GM18858 (cell line): ENCODE measurements around the gene GPRC5B.

Experiments
- ATAC-seq: cut with Tn5 transposase; IDR thresholded peaks from one replicate; pipeline ENCODE4 v1.9.1; 2021; ENCODE audit not compliant: unreplicated experiment

The GPRC5B gene

DNA sequence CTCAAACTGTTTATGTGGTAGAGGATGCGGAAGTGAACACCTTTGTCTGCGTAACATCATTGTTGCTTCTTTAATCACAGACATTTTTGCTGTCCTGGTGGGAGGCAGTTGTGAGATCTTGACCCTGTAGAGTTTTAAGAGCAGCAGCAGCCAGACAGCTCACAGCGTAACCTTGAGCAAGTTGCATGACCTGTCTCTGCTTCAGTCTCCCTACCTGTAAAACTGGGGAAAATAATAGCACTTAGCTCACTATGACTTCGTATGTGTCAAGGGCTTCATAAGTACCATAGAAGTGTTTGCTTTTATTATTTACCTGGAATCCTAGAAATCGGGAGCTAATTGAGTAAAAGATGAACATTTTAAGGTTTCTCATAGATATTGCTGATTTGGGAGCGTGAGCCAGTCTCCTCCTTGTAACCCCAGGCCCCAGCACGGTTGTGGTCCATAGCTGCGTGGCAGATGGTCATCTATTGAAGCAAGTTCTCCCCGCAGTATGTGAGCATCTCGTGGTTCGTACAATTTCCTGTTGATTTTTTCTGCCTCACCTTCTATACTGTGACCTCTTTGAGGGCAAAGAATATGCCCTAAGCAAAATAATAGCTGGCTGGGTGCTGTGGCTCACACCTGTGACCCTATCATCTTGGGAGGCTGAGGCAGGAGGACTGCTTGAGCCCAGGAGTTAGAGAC is 34.4 kb downstream of the GPRC5B start:
- no peak for ATAC-seq

DNA sequence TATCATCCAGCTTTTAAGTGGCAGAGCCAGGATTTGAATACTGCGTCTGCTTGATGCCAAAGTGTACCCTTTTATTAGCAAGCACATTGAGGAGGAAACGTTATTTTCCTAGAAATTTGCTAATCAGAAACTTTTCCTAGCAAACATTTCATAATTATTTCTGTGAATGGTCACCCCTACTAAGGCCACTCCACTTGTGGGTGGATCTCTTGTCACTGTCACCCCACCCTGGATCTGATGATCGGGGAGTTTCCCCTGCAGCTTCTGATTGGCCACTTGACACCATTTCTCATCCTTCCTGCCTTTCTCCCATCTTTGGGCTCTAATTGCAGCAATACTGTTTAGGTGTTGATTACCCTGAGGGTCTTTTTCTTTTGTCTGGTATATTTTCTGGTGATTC is 35.9 kb downstream of the GPRC5B start:
- no peak for ATAC-seq

DNA sequence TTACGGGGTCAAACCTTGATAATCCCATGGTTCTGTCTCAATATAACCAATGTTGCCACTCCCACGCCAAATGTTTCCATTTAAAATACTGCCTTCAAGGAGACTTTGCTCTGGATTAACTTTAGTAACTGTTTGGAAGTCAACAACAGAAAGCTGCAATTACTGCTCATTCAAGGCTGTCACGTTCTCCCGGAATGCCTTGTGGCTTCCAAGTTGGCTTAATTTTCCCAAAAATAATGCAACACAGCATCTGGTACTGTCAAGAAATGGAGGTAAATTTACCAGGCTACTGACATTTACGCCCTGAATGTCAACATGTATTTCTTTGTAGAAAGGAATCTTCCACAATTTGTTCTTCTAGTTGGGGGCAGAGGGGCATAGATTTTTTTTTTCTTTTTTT is 38.2 kb downstream of the GPRC5B start:
- no peak for ATAC-seq

DNA sequence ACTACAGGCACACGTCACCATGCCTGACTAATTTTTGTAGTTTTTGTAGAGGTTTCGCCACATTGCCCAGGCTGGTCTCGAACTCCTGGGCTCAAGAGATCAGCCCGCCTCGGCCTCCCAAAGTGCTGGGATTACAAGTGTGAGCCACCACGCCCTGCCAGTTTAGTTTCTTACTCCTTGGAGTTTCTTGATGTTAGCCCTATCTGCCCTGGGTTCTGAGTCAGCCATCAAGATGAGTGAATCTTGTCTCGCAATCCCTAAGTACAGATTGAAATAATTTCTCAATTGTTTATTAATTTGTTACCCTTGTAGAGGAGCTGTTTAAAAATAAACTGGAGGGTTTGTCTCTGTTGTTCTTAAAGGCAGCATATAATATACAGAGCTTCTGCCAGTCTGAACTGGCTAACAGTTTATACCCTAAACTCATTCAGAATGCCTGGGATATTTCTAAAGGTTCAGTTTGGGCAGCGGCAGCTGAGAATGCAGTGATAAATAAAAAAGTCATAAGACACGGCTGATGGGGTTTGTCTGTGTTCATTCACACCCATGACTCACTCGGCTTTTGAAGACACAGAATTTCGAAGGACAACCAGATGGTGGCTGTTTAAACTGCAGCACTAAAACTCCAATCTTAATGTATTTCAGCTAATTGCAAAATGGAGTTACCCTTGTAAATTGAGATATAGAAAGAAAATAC is 39.6 kb downstream of the GPRC5B start:
- ATAC-seq = no peak

DNA sequence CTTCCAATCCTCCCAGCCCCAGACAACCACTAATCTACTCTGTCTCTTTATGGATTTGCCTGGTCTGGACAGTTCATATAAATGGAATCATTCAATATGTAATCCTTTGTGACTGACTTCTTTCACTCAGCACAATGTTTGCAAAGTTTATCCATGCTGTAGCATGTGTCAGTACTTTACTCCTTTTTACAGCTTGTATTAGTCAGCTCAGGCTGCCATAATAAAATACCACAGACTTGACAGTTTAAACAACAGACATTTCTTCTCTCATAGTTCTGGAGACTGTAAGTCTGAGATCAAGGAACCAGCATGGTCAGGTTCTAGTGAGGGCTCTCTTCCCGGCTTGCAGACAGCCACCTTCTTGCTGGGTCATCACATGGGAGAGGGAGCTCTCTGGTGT is 41.3 kb downstream of the GPRC5B start:
- no peak for ATAC-seq

DNA sequence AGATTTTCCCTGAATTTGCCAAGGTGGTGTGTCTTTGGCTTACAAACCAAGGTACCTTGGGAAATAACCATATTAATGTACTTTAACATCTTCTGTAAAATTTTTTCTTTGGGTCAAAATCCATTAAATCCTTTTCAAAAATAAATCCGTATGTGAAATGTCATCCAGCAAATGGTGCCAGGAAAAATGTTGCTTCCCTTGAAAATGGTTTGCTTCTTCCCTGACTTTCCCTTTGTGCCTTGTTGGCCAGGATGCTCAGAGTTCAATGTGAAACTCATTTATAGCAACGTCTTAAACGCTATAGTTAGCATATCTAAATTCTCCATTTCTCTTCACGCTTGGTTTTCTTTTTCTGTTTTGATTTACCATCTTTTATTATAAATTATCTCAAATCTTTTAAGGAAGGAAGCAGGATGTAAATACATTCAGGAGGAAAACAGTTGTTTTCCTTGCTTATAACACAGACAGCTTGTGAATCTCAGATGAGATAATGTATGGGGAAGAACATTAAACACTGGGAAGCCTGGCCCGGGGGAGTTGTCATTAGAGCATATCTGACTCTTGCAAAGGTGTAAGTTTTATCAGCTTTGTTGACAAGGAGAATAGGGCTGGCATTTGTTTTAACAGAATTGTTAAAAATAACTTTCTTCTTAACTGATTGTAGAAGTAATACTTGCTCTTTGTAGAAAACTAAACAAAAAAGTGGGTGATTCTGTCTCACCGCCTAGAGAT is 42.1 kb downstream of the GPRC5B start:
- ATAC-seq = no peak

DNA sequence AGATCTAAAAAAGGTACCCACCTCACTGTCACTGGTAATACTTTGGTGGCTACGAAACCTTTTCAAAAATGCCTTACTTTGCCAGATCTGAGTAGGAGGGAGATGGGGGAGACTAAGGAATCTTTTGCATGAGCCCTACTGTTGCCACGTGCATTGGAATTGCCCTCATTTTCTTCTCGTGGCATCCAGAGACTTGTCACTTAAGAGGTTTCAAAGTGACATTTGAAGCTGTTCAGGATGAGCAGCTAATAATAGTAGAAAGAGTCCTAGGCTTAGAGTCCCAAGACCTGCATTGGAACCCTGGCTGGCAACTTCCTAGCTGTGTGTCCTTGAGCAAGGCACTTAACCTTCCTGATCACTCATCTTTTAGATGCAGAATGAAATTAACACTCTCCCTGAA is 43.5 kb downstream of the GPRC5B start:
- no peak for ATAC-seq

DNA sequence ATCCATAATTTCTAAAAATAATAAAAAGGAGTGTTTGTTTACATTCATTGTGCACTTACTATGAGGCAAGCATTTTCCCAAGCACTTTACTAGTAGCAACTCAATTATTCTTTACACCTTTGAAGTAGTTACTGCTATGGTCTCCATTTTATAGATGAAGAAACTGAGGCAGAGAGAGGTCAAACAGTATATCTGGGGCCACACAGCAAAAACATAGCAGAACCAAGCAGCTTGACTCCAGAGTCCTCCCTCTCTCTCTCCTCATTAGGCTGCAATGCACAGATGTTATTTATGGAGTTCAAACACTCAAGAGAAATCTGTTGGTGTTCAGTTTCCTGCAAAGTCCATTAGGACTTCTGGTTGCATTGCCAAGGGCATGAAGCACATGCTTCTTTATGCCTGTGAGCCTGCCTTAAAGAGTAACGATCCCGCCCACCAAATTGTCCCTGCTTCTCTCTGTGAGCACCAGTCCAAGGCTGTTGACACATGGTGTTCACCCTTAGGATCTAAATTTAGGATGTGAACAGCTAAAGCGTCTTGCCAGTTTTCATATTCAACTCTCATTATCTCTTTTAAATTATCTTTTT is 44.0 kb downstream of the GPRC5B start:
- ATAC-seq = no peak

DNA sequence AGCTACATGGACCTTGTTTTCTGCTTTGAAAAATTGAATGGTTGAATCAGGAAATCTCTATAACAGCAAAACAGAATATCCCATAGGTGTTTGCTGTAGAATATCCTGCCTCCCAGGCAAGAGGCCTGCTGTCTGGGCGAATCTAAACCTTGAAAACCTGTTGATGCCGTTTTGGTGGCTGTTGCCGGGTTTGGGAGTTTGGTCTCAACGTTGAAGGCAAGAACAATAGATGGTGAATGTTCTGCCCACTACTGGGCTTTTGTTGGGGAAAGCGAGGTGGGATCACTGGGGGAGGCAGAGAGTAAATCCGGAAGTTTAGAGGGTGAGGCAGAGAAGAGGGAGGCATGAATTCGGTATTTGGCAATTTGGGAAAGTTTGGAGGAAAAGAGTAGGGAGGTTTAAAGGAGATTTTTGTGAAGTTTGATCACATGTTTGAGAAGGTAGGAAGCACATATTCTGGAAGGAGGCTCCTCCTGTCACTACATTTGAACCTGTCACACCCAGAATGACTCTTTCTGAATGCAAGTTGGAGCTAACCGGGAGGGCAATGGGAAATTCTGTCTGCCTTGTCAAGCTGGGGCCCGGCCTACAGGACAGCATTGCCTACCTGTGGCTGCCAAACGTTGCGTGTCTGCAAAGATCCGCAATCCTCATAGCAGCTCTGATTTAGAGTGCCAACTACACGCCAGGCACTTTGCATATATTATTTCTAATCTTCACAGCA is 46.5 kb downstream of the GPRC5B start:
- ATAC-seq = no peak

DNA sequence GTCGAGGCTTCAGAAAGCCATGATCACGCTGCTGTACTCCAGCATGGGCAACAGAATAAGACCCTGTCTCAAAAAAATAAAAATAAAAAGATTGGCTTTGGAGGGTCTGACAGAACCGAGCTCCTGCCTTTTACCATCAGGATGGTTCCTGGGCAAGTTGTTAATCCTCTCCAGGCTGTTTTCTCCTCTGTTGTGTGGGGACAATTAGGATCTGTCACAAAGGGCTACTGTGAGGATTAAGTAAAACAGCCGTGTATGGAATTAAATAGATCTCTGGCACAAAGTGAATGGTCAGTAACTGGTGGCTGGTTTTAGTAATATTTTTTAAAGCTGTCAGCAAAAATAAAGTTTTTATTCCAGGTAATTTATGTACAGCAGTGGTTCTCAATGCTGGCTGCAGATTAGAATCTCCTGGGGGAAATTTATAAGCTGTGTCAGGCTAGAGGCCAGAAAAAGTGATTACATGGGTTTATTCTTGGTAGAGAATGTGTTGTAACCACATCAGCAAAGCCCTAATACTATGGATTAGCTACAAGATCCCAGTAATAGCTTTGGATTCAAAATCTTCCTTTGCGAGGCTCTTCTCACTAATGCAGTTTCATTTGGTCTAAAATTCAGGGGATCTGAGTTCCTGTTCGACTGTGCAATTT is 47.2 kb downstream of the GPRC5B start:
- ATAC-seq = no peak

DNA sequence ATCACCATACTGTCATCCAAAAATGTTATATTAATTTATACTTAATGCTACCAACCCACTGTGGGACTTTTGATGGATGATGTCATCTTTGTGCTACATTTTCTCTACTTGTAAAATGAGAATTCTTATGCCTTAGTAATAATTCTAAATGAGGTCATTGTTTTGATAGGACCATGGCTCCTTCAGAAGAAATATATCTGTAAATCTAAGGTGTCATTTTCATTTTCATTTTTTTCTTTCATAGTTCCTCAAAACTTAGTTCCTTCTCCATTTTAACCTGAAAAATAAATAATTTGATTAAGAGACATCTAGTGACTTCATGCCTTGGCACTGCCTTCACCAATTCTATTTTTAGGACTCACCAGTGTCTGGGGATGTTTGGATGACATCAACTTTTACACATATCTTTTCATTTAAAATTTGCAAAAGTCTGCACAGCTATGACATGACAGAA is 48.7 kb downstream of the GPRC5B start:
- no peak for ATAC-seq

DNA sequence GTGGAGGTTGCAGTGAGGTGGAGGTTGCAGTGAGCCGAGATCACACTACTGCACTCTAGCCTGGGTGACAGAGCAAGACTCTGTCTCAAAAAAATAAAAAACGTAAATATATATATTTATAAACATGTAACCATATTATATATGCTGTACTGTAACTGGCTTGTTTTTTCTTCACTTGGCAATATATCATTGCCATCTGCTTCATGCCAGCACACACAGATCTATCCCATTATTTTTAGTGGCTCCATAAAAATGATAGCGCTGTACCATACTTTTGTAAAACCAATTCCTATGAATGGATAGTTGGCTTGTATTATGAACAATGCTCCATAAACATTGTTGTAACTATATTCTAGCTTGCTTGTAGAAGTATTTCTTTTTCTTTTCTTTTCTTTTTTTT is 49.5 kb downstream of the GPRC5B start:
- no peak for ATAC-seq

DNA sequence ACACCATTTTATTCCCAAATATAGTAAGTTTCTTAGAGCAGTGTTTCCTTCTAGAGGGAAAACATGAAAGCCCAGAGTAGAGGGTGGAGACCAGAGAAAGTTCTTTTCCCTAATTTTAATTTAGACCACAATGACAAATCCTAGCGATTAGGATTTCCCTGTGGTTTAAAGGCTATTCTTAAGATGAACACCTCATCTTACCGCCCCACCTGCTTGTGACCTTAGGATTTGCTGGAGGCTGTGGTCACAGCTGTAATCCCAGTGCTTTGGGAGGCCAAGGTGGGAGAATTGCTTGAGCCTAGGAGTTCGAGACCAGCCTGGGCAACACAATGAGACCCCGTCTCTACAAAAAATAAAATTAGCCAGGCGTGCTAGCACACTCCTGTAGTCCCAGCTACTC is 51.1 kb downstream of the GPRC5B start:
- no peak for ATAC-seq

DNA sequence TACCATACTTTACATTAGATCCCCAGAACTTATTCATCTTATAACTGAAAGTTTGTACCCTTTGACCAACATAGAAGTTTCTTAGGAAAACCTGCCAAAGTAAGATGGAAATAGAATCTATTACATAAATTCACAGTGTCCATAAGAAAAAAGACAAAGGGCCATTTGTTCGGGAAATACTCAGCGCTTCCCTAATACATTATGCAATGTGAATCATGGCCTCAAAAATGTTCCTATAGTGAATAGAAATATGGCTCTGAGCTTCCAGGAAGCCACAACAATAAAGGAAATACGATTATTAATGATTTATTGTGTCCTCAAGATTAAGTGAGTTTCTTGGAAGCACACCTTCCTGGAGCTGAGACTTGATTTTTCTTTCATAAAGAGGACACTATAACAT is 51.5 kb downstream of the GPRC5B start:
- no peak for ATAC-seq

DNA sequence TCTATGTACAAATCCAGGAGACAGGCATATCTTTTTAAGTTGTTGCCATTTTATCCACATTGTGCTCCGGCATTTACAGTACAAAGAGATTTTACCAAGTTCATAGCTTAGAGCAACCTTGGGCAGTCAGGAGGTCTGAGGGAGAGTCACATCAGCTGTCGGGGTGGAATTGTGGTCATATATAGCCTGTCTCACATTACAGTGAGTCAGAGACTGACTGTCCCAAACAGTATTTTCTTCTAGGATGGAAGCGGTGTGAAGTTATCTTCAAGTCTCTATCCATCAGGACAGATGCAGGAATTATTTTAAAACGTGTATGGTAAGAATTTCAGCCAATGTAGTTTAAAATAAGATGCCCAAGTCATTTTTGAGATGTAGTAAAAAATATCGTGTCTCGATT is 53.0 kb downstream of the GPRC5B start:
- ATAC-seq = no peak

DNA sequence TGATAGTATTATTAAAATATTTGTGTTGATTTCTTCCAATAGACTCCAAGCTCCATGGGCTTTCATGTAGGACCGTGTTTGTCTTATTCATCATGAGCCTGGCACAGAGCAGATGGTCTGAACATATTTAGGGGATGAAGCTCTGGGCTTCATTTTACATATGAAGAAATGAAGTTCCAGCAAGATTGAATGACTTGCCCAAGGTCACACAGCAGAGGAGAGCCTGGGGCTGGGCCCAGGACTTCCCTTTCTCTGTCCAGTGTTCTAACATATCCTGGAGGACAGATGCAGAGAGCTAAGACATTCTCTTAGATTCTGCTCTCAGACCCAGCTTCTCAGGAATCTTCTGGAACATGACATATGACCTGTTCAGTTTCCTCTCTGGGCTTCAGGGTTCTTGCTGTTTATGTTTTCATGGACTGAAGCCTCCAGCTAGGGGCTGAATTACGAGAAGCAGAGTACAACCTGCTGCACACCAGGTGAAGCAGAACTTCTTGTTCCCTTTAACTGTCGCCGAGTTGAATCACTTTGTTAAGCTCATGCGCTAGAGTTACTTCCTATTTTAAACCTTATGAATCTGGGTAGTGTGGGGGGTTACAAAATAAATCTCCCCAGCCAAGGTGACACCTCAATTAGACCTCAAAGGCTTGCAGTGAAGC is 53.6 kb downstream of the GPRC5B start:
- no peak for ATAC-seq

DNA sequence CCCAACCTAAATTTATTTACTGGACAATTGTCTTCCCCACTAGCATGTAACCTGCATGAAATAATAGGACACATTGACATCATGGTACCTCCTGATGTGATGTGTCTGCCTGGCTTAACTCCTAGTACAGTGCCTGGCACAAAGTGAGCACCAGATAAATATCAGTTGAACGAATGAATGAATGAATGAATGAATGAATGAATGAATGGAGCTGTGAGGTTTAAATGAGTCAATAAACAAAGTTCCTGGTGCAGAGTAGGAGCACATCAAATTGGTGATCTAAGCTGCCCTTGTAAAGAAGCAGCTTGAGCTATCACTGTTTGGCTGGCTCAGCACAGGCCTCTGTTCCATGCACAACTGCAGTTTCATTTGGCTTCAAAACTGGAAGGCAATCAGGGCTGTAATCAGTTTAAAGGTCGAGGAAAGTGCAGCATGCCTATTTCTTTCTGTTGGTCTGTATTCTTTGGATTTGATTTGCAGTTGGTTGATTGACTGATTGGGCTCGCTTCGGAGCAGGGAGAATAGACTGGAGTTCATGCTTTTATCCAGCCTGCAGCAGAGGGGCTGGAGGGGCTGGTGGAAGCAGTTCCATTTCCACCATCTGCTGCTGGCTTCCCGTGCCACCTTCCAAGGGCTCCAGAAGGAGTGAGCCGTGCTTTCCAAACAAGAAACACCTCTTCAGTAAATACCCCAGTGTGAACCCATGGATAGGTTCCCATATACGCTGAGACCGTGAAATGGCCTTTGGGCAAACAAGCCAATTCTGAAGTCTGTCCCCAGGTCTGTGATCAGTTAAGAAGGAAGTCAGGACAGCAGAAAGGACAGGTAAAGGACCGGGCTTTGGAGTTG is 54.6 kb downstream of the GPRC5B start:
- no peak for ATAC-seq

DNA sequence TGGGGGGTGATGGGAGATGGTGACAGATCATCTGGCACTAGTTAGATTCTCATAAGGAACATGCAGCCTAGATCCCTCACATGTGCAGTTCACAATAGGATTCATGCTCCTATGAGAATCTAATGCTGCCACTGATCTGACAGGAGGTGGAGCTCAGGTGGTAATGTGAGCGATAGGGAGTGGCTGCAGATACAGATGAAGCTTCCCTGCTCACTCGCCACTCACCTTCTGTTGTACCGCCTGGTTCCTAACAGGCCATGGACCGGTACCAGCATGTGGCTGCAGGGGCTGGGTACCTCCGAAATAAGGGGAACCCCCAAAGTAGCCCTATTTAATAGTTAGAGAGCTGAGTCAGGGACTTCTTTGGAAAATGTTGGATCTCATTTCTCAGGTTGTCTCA is 60.4 kb downstream of the GPRC5B start:
- ATAC-seq = no peak

DNA sequence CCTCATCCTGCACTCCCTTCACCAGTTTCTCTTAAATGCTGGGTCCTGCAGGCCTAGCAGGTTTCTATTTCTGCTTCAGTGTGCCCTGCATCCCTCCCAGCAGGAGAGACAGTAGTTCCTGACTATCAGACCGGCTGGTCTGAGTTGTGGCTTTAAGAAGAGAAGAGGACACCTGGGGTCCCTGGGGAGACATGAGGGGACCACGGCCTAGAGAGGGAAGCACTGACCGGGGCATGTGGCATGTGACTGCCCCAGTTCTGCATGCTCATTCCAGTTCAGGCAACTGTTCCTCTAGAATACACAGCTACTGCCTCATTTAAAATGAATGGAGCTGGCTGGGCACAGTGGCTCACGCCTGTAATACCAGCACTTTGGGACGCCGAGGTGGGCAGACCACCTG is 61.3 kb downstream of the GPRC5B start:
- ATAC-seq = no peak
